Sigmoid colon (tissue), 3 donors: ENCODE data around the gene MYO5A.

Source experiments
- CTCF ChIP-seq, 4 experiments: fragments of 450-650 bp in 3 of 4; fragments of 200-600 bp in 1 of 4; IDR thresholded peaks; one replicate each; pipeline ENCODE4 v1.5.1; 2016 to 2019; ENCODE audit warnings: antibody characterized with exemption in 4 of 4, mild to moderate bottlenecking in 3 of 4, moderate library complexity in 2 of 4
- POLR2A ChIP-seq, 2 donors: fragments of 450-650 bp; IDR thresholded peaks; one replicate each; pipeline ENCODE4 v1.6.1; 2016; ENCODE audit warnings: antibody characterized with exemption in 2 of 2, mild to moderate bottlenecking in 2 of 2, moderate library complexity in 2 of 2

- TF ChIP-seq CTCF (IDR thresholded peaks at IDR 0.05), result no peak
- TF ChIP-seq POLR2A (IDR thresholded peaks at IDR 0.05), result no peak
Observed at GRCh38 chr15:52488830-52489229, 39.9 kb downstream of the MYO5A start.
